Measurements from ENCODE around the gene DNAJC17.

DNAJC17 gene

DNA sequence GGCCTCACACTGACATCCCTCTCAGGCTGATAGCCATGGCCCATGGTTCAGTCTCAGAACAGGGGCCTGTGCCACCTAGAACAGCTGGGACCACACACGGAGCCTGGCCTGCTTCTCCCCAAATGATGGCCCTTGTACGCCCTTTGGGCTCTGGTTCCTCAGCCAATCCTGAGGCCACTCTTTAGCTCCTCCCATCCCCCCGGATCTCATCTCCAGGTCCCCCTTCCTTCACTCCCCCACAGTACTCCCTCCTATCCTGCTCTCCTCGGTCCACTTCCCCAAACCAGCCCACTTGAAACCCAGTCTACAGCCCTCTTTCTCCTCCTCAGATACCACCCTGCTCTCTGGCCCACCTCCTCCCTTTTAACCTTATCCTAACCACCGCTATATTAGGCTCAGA is 18.2 kb downstream of the DNAJC17 start:
- DNase-seq = no peak

GRCh38 chr15:40787991-40788390 is 19.3 kb downstream of the DNAJC17 start:
- DNase-seq = no peak

GRCh38 chr15:40787344-40787841 is 19.9 kb downstream of the DNAJC17 start:
- DNase-seq = peak in 1 of 2 donors; percentile 24

- no peak for DNase-seq
These were observed 21.5 kb downstream of the DNAJC17 start for GRCh38 chr15:40785814-40786213.

- DNase-seq = no peak
These were observed 22.1 kb downstream of the DNAJC17 start for GRCh38 chr15:40785164-40785563.

GRCh38 chr15:40782609-40783227 is 24.6 kb downstream of the DNAJC17 start:
- peak; percentile 47 to 68 for DNase-seq

GRCh38 chr15:40776537-40777141 is 30.6 kb downstream of the DNAJC17 start:
- DNase-seq = peak; percentile 47 to 60

- DNase-seq = no peak
These were observed 31.3 kb downstream of the DNAJC17 start for GRCh38 chr15:40775740-40776536.

GRCh38 chr15:40775007-40775406 is 32.3 kb downstream of the DNAJC17 start:
- no peak for DNase-seq

GRCh38 chr15:40773902-40774301 is 33.4 kb downstream of the DNAJC17 start:
- no peak for DNase-seq

- DNase-seq = no peak
These were observed 33.8 kb downstream of the DNAJC17 start for GRCh38 chr15:40773496-40773895.

- no peak for DNase-seq
These were observed 35.3 kb downstream of the DNAJC17 start for GRCh38 chr15:40772014-40772413.

- no peak for DNase-seq
These were observed 36.0 kb downstream of the DNAJC17 start for GRCh38 chr15:40771242-40771641.

DNA sequence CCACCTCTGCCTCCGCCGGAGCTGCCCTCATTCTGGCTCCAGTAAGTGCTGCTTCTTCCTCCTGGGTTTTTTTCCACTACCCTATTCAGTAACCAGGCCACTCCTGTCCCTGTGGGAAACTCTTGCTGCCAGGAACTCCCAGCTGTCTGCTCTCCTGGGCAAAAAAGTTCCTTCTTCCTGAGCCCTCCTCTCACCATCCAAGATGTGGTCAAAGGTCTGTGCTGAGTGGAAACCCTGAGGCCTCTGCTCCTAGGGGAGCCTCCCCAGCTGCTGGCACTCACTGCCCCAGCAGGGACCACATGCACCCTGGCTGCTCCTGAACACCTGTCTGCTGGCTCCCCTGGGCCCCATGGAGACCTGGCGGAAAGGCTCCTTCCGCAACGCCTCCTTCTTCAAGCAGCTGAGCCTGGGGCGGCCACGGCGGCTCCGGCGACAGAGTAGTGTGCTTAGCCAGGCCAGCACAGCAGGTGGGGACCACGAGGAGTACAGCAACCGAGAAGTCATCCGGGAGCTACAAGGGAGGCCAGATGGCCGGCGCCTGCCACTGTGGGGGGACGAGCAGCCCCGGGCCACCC is 37.0 kb downstream of the DNAJC17 start:
- DNase-seq = no peak

- DNase-seq = peak in 1 of 2 donors; percentile 35
These were observed 37.8 kb downstream of the DNAJC17 start, which contains the start of gene C15orf62 for GRCh38 chr15:40769274-40770146. Gene C15orf62, plus strand, starts transcription at chr15:40769980. Its CDS starts 516 bp downstream, at chr15:40770496.

GRCh38 chr15:40768521-40769273 is 38.6 kb downstream of the DNAJC17 start:
- no peak for DNase-seq

- no peak for DNase-seq
These were observed 39.3 kb downstream of the DNAJC17 start for GRCh38 chr15:40767838-40768500.

DNA sequence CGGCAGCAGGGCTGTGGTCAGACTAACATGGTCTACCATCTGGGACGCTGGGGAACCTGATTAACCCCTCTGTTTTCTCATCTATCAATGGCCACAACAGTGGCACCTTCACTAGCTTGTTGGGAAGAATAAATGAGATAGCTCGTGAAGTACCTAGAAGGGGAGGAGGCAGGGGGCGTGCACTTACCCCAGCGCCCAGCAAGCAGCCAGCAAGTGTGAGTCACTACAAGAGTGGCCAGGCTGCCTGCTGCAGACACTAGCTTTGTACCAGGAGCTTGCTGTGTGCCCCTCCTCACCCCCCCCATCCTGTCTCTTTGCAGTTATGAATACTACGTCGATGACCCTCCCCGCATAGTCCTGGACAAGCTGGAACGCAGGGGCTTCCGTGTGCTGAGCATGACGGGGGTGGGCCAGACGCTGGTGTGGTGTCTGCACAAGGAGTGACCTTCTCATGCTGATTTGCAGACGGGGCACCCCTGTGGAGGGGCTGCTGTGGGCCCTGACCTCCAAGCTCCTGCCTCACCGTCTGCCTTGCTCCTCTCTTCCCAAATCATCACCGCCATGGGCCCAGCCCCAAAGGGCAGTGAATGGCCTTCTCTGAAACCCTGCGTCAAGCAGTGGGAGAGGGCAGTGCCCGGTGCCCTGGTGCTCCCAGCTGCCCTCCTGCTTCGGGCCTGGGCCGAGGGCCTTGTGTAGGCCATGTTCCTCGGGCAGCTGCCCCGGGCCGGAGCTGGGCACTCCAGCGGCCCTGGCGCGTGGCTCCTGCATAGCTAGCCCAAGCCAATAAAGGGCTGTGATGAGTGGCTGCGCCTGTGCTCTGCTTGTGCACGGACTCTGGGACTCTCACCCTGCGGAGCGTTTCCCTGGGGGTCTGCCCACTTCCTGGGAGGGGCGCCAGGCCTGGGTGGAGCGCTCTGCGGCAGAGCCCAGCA is 40.1 kb downstream of the DNAJC17 start:
- no peak for DNase-seq

DNA sequence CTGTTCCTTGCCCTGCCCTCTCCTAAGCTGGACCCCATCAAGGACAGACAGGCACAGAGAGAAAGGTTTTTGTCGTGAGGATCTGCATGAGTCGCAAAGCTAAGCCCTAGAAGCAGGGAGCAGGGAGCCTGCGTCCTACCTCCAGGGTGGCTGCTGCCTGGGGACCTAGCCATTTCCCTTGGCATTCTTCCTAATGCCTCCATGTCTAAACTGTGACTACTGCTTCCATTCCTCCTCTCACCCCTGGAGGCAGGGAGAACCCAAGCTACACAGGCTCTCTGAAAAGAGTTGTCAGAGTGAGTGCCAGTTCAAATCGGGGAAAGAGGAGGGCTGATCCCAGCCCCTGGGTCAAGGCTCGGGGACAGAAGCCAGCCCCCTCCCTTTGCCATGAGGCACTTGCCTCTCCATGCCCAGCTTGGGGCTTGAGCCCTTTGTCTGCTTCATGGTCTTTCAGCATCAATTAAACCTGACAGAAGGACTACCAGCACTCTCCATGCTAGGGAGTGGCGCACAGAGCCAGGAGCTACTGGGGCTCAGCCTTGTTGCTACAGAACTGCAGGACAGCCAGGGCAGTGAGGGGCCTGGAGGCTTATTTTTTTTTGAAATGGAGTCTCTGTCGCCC is 41.0 kb downstream of the DNAJC17 start:
- DNase-seq = no peak

Measured in inflammatory macrophage treated with lipopolysaccharide for 1 hour (primary cell).